Measurements from ENCODE around the gene SPRTN. TPM values are rescaled to one million over a fixed set of nuclear protein-coding genes. Genes with fewer than 3 reads are reported as not detected.

SPRTN gene
- total and polyA plus RNA-seq, 4 donors = 2.1 to 8.9 (median 6.5) TPM

- Histone ChIP-seq H3K27ac (ENCODE audit: low read depth in 1 of 2, low read length in 2 of 2) (no peak overlapping the region), H3K9me3 (ENCODE audit: control insufficient read depth in 4 of 4, low read length in 3 of 4) (no peaks in the 10 kb centered on the region), H3K36me3 (ENCODE audit: control insufficient read depth in 4 of 4, insufficient read depth in 3 of 4, low read depth in 1 of 4, low read length in 3 of 4) (peaks cover 0 to 9% (median 2%) of the 10 kb centered on the region in 4 donors), H3K4me3 (ENCODE audit: low read depth in 1 of 3, low read length in 3 of 3) (no peak overlapping the region), H3K9ac (ENCODE audit: low read depth in 1 of 2, low read length in 2 of 2) (no peak overlapping the region), H3K4me1 (ENCODE audit: control insufficient read depth in 4 of 4, insufficient read depth in 4 of 4, low read length in 3 of 4) (peaks cover 0 to 6% (median 2%) of the 10 kb centered on the region in 4 donors), H3K27me3 (ENCODE audit: control insufficient read depth in 4 of 4, insufficient read depth in 4 of 4, low read length in 3 of 4) (no peaks in the 10 kb centered on the region)
- peak; percentile 99 for TF ChIP-seq RAD21 (IDR thresholded peaks at IDR 0.05)
- peak; percentile 75 for TF ChIP-seq CTCF (IDR thresholded peaks at IDR 0.05; ENCODE audit: low read depth, low read length, missing input control)
- TF ChIP-seq TAF1 (conservative IDR thresholded peaks at IDR 0.05) = no peak
- WGBS = 8% methylated on average over 4 of the region's 4 CpGs
- DNase-seq (ENCODE audit: low spot score) = peak; percentile 35
Observed at GRCh38 chr1:231357831-231358354, 19.8 kb downstream of the SPRTN start.

GRCh38 chr1:231359113-231359512 lies 21.0 kb downstream of the SPRTN start:
- DNase-seq (ENCODE audit: low spot score) = no peak
- 81% methylated on average over 6 of the region's 6 CpGs for WGBS
- peaks cover 0 to 4% (median 2%) of the 10 kb centered on the region in 4 donors for H3K36me3 ChIP-seq (ENCODE audit: control insufficient read depth in 4 of 4, insufficient read depth in 3 of 4, low read depth in 1 of 4, low read length in 3 of 4)
- H3K9me3 ChIP-seq (ENCODE audit: control insufficient read depth in 4 of 4, low read length in 3 of 4) = no peaks in the 10 kb centered on the region
- no peak overlapping the region for H3K4me3 ChIP-seq (ENCODE audit: low read depth in 1 of 3, low read length in 3 of 3)
- no peak overlapping the region for H3K27ac ChIP-seq (ENCODE audit: low read depth in 1 of 2, low read length in 2 of 2)
- no peaks in the 10 kb centered on the region for H3K27me3 ChIP-seq (ENCODE audit: control insufficient read depth in 4 of 4, insufficient read depth in 4 of 4, low read length in 3 of 4)
- H3K4me1 ChIP-seq (ENCODE audit: control insufficient read depth in 4 of 4, insufficient read depth in 4 of 4, low read length in 3 of 4) = peaks cover 0 to 6% (median 2%) of the 10 kb centered on the region in 4 donors
- no peak overlapping the region for H3K9ac ChIP-seq (ENCODE audit: low read depth in 1 of 2, low read length in 2 of 2)
- TF ChIP-seq NR2F2 (IDR thresholded peaks at IDR 0.05) = no peak

- 93% methylated on average over 1 of the region's 1 CpG for WGBS
- Histone ChIP-seq H3K9me3 (ENCODE audit: control insufficient read depth in 4 of 4, low read length in 3 of 4) (no peaks in the 10 kb centered on the region), H3K4me1 (ENCODE audit: control insufficient read depth in 4 of 4, insufficient read depth in 4 of 4, low read length in 3 of 4) (peaks cover 0 to 6% (median 2%) of the 10 kb centered on the region in 4 donors), H3K36me3 (ENCODE audit: control insufficient read depth in 4 of 4, insufficient read depth in 3 of 4, low read depth in 1 of 4, low read length in 3 of 4) (peaks cover 0 to 10% (median 4%) of the 10 kb centered on the region in 4 donors), H3K27me3 (ENCODE audit: control insufficient read depth in 4 of 4, insufficient read depth in 4 of 4, low read length in 3 of 4) (no peaks in the 10 kb centered on the region), H3K27ac (ENCODE audit: low read depth in 1 of 2, low read length in 2 of 2) (no peak overlapping the region), H3K4me3 (ENCODE audit: low read depth in 1 of 3, low read length in 3 of 3) (no peak overlapping the region), H3K9ac (ENCODE audit: low read depth in 1 of 2, low read length in 2 of 2) (no peak overlapping the region)
- no peak for DNase-seq (ENCODE audit: low spot score)
- no peak for TF ChIP-seq ZBTB33 (IDR thresholded peaks at IDR 0.05)
- no peak for TF ChIP-seq FOXA2 (IDR thresholded peaks at IDR 0.05)
- TF ChIP-seq CTCF (IDR thresholded peaks at IDR 0.05; ENCODE audit: low read depth, low read length, missing input control) = no peak
- no peak for TF ChIP-seq RAD21 (IDR thresholded peaks at IDR 0.05)
- TF ChIP-seq NR2F2 (IDR thresholded peaks at IDR 0.05) = no peak
- TF ChIP-seq TAF1 (conservative IDR thresholded peaks at IDR 0.05) = no peak
- no peak for TF ChIP-seq RXRA (IDR thresholded peaks at IDR 0.05)
- TF ChIP-seq YY1 (IDR thresholded peaks at IDR 0.05) = no peak
- no peak for TF ChIP-seq ATF3 (IDR thresholded peaks at IDR 0.05)
- no peak for TF ChIP-seq HNF4G (IDR thresholded peaks at IDR 0.05)
- TF ChIP-seq HNF4A (conservative IDR thresholded peaks at IDR 0.05) = no peak
Observed at GRCh38 chr1:231362325-231362724, 24.2 kb downstream of the SPRTN start.
